Liver (tissue), 9 donors: Measurements from ENCODE around the gene TULP3. TPM values are rescaled to one million over a fixed set of nuclear protein-coding genes. Genes with fewer than 3 reads are reported as not detected.

Experiments used
- DNase-seq: peaks from one replicate; pipeline ENCODE4 v3.0.0-alpha.2; 2017; ENCODE audit warnings: low spot score
- H3K27ac ChIP-seq, 2 donors: one replicate each; pipeline ENCODE4 v1.7.0; 2013; ENCODE audit warnings: inconsistent platforms in 2 of 2, low read length in 2 of 2, control low read depth in 1 of 2, low read depth in 1 of 2, mild to moderate bottlenecking in 1 of 2
- H3K27me3 ChIP-seq, 4 donors: one replicate each; pipeline versions ENCODE4 v1.6.1 to v1.7.0; 2013; ENCODE audit warnings: low read length in 3 of 4, inconsistent platforms in 1 of 4, mild to moderate bottlenecking in 1 of 4, moderate library complexity in 1 of 4; ENCODE audit not compliant: control insufficient read depth in 4 of 4, insufficient read depth in 4 of 4
- H3K36me3 ChIP-seq, 4 donors: one replicate each; pipeline versions ENCODE4 v1.6.1 to v1.7.0; 2013; ENCODE audit warnings: low read length in 3 of 4, mild to moderate bottlenecking in 3 of 4, low read depth in 1 of 4, moderate library complexity in 1 of 4; ENCODE audit not compliant: control insufficient read depth in 4 of 4, insufficient read depth in 3 of 4
- H3K4me1 ChIP-seq, 4 donors: one replicate each; pipeline versions ENCODE4 v1.6.1 to v1.7.0; 2013; ENCODE audit warnings: low read length in 3 of 4, mild to moderate bottlenecking in 3 of 4, moderate library complexity in 1 of 4; ENCODE audit not compliant: control insufficient read depth in 4 of 4, insufficient read depth in 4 of 4
- H3K4me3 ChIP-seq, 3 donors: one replicate each; pipeline versions ENCODE4 v1.6.1 to v1.7.0; 2013; ENCODE audit warnings: low read length in 3 of 3, control low read depth in 1 of 3, low read depth in 1 of 3, mild to moderate bottlenecking in 1 of 3
- H3K9ac ChIP-seq, 2 donors: one replicate each; pipeline ENCODE4 v1.7.0; 2013; ENCODE audit warnings: low read length in 2 of 2, mild to moderate bottlenecking in 2 of 2, moderate library complexity in 2 of 2, control low read depth in 1 of 2, low read depth in 1 of 2
- H3K9me3 ChIP-seq, 4 donors: one replicate each; pipeline versions ENCODE4 v1.6.1 to v1.7.0; 2013; ENCODE audit warnings: low read length in 3 of 4; ENCODE audit not compliant: control insufficient read depth in 4 of 4
- ATF3 ChIP-seq: IDR thresholded peaks from 2 replicates; pipeline ENCODE4 v1.6.1; 2016; ENCODE audit warnings: antibody characterized with exemption
- CTCF ChIP-seq: fragments of 150-350 bp; IDR thresholded peaks from 2 replicates; pipeline ENCODE4 v1.5.1; 2017; ENCODE audit warnings: improper control_type of control experiment, low read depth, low read length; ENCODE audit not compliant: missing input control
- EGR1 ChIP-seq, 2 donors: IDR thresholded peaks; 2 replicates each; pipeline ENCODE4 v1.6.1; 2016 to 2018; ENCODE audit warnings: antibody characterized with exemption in 2 of 2, low read depth in 2 of 2
- FOXA1 ChIP-seq: IDR thresholded peaks from 2 replicates; pipeline ENCODE4 v1.6.1; 2016; ENCODE audit warnings: antibody characterized with exemption
- FOXA2 ChIP-seq: IDR thresholded peaks from 2 replicates; pipeline ENCODE4 v1.6.1; 2016; ENCODE audit warnings: antibody characterized with exemption
- GABPA ChIP-seq, 2 donors: IDR thresholded peaks in 1 of 2; conservative IDR thresholded peaks in 1 of 2; 2 replicates each; pipeline ENCODE4 v1.6.1; 2016; ENCODE audit warnings: antibody characterized with exemption in 2 of 2, mild to moderate bottlenecking in 1 of 2, moderate library complexity in 1 of 2
- HNF4A ChIP-seq, 2 donors: conservative IDR thresholded peaks; 2 replicates each; pipeline ENCODE4 v1.6.1; 2016; ENCODE audit warnings: antibody characterized with exemption in 2 of 2, mild to moderate bottlenecking in 2 of 2
- HNF4G ChIP-seq: IDR thresholded peaks from 2 replicates; pipeline ENCODE4 v1.6.1; 2016; ENCODE audit warnings: antibody characterized with exemption
- JUND ChIP-seq, 2 donors: IDR thresholded peaks; 2 replicates each; pipeline ENCODE4 v1.6.1; 2016; ENCODE audit warnings: antibody characterized with exemption in 2 of 2
- MAX ChIP-seq: IDR thresholded peaks from 2 replicates; pipeline ENCODE4 v1.6.1; 2016; ENCODE audit warnings: antibody characterized with exemption
- NR2F2 ChIP-seq: IDR thresholded peaks from 2 replicates; pipeline ENCODE4 v1.6.1; 2016; ENCODE audit warnings: antibody characterized with exemption
- REST ChIP-seq: IDR thresholded peaks from 2 replicates; pipeline ENCODE4 v1.6.1; 2016; ENCODE audit warnings: antibody characterized with exemption, mild to moderate bottlenecking
- RXRA ChIP-seq, 2 donors: IDR thresholded peaks; 2 replicates each; pipeline ENCODE4 v1.6.1; 2017 to 2018; ENCODE audit warnings: antibody characterized with exemption in 2 of 2, mild to moderate bottlenecking in 1 of 2
- SP1 ChIP-seq: IDR thresholded peaks from 2 replicates; pipeline ENCODE4 v1.6.1; 2018; ENCODE audit warnings: antibody characterized with exemption, mild to moderate bottlenecking
- TAF1 ChIP-seq: conservative IDR thresholded peaks from 2 replicates; pipeline ENCODE4 v1.6.1; 2016; ENCODE audit warnings: antibody characterized with exemption, mild to moderate bottlenecking
- YY1 ChIP-seq: IDR thresholded peaks from 2 replicates; pipeline ENCODE4 v1.6.1; 2016; ENCODE audit warnings: antibody characterized with exemption, mild to moderate bottlenecking
- ZBTB33 ChIP-seq: IDR thresholded peaks from 2 replicates; pipeline ENCODE4 v1.6.1; 2016; ENCODE audit warnings: antibody characterized with exemption
- WGBS: extraction: QIAGEN DNeasy Blood & Tissue Kit; methylation state at CpG from one replicate; pipeline ENCODE4 v1.1.7; 2013; 5-methylcytosine and 5-hydroxymethylcytosine counted together
- polyA plus RNA-seq, 2 donors: library from polyadenylated mRNA; stranded (reverse) in 1 of 2; unstranded in 1 of 2; fragments of 200-250 nt in 1 of 2; fragments of >200 nt in 1 of 2; fragmentation: Nextera tagmentation in 1 of 2; extraction: Ambion mirVana in 1 of 2; gene quantifications; one replicate each; pipeline versions ENCODE4 v1.2.1 to v1.2.3, GENCODE V29; 2013 to 2015
- total RNA-seq, 2 donors: library from RNA; depleted of rRNA; stranded (reverse); fragments of >200 nt; gene quantifications; one replicate each; pipeline ENCODE4 v1.2.3, GENCODE V29; 2014
- donor health status: healthy.
- donor health status: healthy.
- donor health status: healthy.
- donor health status: healthy.
- donor health status: healthy.

TULP3 gene
- total and polyA plus RNA-seq, 4 donors = 3.2 to 4.8 (median 3.7) TPM

GRCh38 chr12:2982361-2982760 lies 91.7 kb downstream of the TULP3 start:
- no peak for DNase-seq
- Histone ChIP-seq H3K9ac (no peak overlapping the region), H3K27me3 (no peaks in the 10 kb centered on the region), H3K4me1 (no peaks in the 10 kb centered on the region), H3K4me3 (no peak overlapping the region), H3K27ac (no peak overlapping the region), H3K9me3 (no peaks in the 10 kb centered on the region), H3K36me3 (no peaks in the 10 kb centered on the region)
- WGBS = 95% methylated on average over 13 of the region's 13 CpGs
- TF ChIP-seq YY1 (no peak), GABPA (IDR thresholded peaks at IDR 0.05 in 1 of 2, conservative IDR thresholded peaks at IDR 0.05 in 1 of 2) (no peak), HNF4A (conservative IDR thresholded peaks at IDR 0.05) (no peak), REST (no peak), EGR1 (IDR thresholded peaks at IDR 0.05; ENCODE audit: low read depth in 2 of 2) (no peak), MAX (no peak), FOXA1 (no peak), NR2F2 (no peak), FOXA2 (no peak), TAF1 (no peak), RXRA (IDR thresholded peaks at IDR 0.05) (no peak), ZBTB33 (no peak), ATF3 (no peak), HNF4G (no peak), SP1 (no peak), JUND (IDR thresholded peaks at IDR 0.05) (no peak), CTCF (no peak)

- Histone ChIP-seq H3K4me3 (no peak overlapping the region), H3K36me3 (no peaks in the 10 kb centered on the region), H3K9me3 (no peaks in the 10 kb centered on the region), H3K27ac (no peak overlapping the region), H3K9ac (no peak overlapping the region), H3K4me1 (no peaks in the 10 kb centered on the region), H3K27me3 (no peaks in the 10 kb centered on the region)
- 80% methylated on average over 5 of the region's 5 CpGs for WGBS
- no peak for TF ChIP-seq TAF1
- no peak for TF ChIP-seq FOXA2
- no peak for TF ChIP-seq ATF3
- no peak for TF ChIP-seq ZBTB33
- TF ChIP-seq HNF4A (conservative IDR thresholded peaks at IDR 0.05) = no peak
- no peak for TF ChIP-seq EGR1 (IDR thresholded peaks at IDR 0.05; ENCODE audit: low read depth in 2 of 2)
- TF ChIP-seq GABPA (IDR thresholded peaks at IDR 0.05 in 1 of 2, conservative IDR thresholded peaks at IDR 0.05 in 1 of 2) = no peak
- TF ChIP-seq SP1 = no peak
- DNase-seq = no peak
These were observed 93.6 kb downstream of the TULP3 start for GRCh38 chr12:2984249-2984648.
